NCI-H1930 (cell line): ENCODE data around the gene TTC36.
"Not testable (repeated sequence)": the region's sequence is repeated elsewhere in the genome, so short reads cannot be mapped to it uniquely, and the experiment has no call there.

Source experiments
- DNase-seq, 2 experiments: peaks; one replicate each; lab custom pipeline; 2025; lab: John Stamatoyannopoulos, UW

The TTC36 gene

DNA sequence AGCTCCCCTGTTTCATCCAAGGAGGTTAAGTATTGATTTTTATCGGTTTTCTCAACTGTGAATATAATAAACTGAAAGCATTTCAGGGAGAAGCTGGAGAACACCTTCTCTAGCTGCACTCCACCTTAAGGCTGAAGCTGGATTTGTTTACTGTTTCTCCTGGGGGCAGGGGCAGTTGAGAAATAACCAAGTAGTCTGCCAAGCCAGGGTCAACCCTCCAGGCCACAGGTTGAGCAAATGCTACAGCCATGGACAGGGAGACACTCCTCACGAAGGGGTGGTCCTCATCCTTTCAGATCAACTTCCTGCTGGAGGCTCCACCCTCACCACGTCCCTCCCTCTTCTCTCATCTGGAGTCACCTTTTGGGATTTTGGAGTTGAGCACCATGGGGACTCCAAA is at the start of gene TTC36:
TTC36 (plus strand) TSS at position 366 of the 400 bp plus-strand sequence; CDS start at position 387, 21 bp downstream.
- DNase-seq, result no peak

- not testable (repeated sequence) for DNase-seq
Measured at GRCh38 chr11:118481238-118481637, 46.0 kb upstream of the TTC36 start.

DNA sequence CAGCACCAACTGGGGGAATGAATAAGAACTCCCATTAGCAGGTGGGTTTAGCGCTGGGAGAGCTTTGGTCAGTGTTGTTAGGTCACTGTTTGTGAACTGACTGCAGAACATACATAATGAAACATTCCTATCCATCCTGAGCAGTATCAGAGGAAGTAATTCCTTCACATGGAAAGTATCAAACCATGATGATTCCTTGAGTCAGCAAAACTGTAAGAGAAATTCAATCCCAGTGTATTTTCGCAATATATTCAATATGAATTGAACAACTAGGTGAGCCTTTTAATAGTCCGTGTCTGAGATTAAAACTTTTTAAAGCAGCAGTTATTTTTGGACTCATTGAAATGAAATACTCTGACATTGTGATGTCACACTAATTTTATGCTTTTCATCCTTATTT is 42.9 kb upstream of the TTC36 start:
- DNase-seq, result no peak

DNA sequence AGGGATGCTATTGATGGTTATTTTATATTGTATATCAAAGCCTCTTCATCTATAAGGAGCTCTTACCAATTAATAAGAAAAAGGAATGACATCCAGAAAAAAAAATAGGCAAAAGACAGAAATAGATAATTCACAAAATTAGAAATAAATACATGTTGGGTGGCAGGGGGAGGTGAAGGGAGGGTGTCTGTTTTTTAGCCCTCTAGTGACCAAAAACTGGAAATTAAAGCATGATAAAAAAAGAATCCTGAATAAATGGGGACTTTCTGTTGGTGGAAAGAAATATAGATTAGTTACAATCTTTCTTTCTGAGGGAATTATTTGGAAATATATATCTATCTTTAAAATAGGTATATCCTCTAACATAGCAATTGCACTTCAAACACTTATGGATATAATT is 42.0 kb upstream of the TTC36 start:
- no peak for DNase-seq

GRCh38 chr11:118488480-118489109 is 38.7 kb upstream of the TTC36 start:
- peak; percentile 26 to 43 for DNase-seq

GRCh38 chr11:118491041-118491440 is 36.2 kb upstream of the TTC36 start:
- no peak for DNase-seq

GRCh38 chr11:118497831-118498230 is 29.4 kb upstream of the TTC36 start:
- DNase-seq, result no peak

GRCh38 chr11:118503216-118503615 is 24.1 kb upstream of the TTC36 start:
- DNase-seq, result no peak

DNA sequence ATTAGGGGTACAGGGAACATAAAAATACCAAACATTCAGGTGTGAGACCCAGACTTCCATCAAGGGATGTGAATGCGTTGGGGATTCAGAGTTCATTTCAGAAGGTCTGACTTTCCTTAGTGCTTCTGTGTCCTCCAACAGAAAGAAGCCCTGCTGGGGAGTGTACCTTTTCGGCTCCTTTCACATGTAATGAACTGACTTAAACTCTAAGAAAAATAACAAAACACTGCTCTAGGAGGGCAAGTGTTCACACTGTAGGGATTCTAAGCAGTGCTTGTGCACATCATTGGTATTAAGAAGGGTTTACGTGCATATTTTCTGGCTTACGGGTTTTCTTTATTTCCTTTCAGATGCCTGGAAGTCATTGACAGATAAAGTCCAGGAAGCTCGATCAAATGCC is 15.7 kb upstream of the TTC36 start:
- DNase-seq, result no peak

GRCh38 chr11:118514103-118514502 is 13.2 kb upstream of the TTC36 start:
- no peak for DNase-seq

DNA sequence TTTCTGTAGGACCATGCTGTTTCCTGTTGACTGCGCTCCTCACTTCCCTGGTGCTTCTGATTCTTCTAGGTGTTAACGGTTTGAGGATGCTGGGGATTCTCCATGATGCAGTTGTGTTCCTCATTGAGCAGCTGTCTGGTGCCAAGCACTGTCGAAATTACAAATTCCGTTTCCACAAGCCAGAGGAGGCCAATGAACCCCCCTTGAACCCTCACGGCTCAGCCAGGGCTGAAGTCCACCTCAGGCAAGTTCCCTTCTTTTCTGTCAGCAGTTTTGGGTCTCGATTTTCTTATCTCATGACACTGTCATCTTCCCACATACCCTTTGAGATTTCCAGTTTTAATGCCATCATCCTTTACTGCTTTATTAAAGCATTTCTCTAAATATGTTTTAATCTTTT is 7.7 kb upstream of the TTC36 start:
- DNase-seq, result no peak

- no peak for DNase-seq
Measured at GRCh38 chr11:118521892-118522311, 5.4 kb upstream of the TTC36 start.

DNA sequence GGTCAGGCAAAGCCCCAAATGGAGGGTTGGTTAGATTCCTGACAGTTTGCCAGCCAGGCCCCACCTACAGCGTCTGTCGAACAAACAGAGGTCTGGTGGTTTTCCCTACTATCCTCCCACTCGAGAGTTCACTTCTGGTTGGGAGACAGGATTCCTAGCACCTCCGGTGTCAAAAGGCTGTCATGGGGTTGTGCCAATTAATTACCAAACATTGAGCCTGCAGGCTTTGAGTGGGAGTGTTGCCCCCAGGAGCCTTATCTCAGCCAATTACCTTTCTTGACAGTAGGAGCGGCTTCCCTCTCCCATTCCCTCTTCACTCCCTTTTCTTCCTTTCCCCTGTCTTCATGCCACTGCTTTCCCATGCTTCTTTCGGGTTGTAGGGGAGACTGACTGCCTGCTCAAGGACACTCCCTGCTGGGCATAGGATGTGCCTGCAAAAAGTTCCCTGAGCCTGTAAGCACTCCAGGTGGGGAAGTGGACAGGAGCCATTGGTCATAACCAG is 4.7 kb upstream of the TTC36 start:
- DNase-seq, result no peak

- DNase-seq, result no peak
Measured at GRCh38 chr11:118524356-118524755, 2.9 kb upstream of the TTC36 start.

DNA sequence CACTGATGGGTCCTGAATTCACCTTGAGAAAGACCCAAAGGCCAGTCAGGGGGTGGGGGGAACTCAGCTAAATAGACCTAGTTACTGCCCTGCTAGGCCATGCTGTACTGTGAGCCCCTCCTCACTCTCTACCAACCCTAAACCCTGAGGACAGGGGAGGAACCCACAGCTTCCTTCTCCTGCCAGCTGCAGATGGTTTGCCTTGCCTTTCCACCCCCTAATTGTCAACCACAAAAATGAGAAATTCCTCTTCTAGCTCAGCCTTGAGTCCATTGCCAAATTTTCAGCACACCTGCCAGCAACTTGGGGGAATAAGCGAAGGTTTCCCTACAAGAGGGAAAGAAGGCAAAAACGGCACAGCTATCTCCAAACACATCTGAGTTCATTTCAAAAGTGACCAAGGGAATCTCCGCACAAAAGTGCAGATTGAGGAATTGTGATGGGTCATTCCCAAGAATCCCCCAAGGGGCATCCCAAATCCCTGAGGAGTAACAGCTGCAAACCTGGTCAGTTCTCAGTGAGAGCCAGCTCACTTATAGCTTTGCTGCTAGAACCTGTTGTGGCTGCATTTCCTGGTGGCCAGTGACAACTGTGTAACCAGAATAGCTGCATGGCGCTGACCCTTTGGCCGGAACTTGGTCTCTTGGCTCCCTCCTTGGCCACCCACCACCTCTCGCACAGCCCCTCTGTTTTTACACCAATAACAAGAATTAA is 2.4 kb upstream of the TTC36 start:
- no peak for DNase-seq

GRCh38 chr11:118526688-118527087 is 586 bp upstream of the TTC36 start:
- DNase-seq, result no peak

GRCh38 chr11:118528511-118528910 is 1.2 kb downstream of the TTC36 start:
- DNase-seq, result no peak

- DNase-seq, result no peak
Measured at GRCh38 chr11:118529584-118530175, 2.4 kb downstream of the TTC36 start.

DNA sequence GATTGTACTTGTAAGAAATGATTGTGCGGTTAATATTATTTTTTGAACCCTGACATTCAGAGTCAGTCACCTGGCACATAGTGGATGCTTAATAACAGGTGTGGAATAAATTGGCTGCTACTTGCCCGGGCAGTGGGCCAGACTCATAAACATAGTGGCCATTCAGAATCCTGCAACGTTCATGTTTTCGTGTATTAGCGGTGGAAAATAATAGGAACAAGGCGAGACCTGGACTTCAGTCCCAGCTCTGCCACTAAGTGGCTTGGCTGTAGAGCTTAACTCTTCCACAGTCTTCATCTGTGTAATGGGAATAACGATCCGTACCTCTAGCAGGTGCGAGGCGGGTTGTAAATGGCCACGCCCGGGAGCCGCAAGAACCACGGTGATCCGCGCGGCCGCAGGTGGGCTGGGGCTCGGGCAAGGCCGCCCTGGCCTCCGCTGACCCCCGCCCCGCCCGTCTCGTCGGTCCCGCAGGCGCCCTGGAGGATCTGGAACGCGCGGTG is 3.0 kb downstream of the TTC36 start:
- no peak for DNase-seq

GRCh38 chr11:118530683-118531596 is 3.7 kb downstream of the TTC36 start, which contains the start of gene TMEM25:
TMEM25 (plus strand) TSS chr11:118531192; CDS start chr11:118531802, 610 bp downstream.
- peak; percentile 50 to 66 for DNase-seq

DNA sequence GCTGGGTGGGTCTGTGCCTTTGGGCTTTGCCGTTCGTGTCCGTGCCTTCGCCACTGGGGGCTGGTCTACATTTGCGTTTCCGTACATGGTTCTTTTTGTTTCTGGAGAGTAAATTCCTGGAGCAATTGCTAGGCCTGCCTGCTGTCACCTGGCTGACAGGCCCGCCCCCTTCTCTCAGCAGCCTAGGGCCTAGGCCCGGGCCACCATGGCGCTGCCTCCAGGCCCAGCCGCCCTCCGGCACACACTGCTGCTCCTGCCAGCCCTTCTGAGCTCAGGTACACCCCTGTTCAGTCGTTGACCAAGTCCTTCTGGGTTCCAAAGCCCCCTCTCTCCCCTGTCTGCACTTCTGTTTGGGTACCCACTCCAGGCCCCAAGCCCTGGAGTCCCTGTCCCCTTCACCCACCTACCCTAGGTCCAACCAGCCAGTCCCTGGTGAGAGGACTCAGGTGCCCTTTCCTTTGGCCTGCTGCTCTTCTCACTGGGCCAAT is 4.4 kb downstream of the TTC36 start:
- no peak for DNase-seq

GRCh38 chr11:118532091-118532490 is 4.8 kb downstream of the TTC36 start:
- no peak for DNase-seq
